B cell (primary cell): ENCODE results near the gene LCP1. TPM values are rescaled to one million over a fixed set of nuclear protein-coding genes. Genes with fewer than 3 reads are reported as not detected.

Experiments used
- ATAC-seq: fragments of 200-7000 bp; cut with Tn5 transposase; one replicate; pipeline ENCODE4 v1.10.0; 2021; ENCODE audit warnings: low read depth, mild to moderate bottlenecking, moderate number of reproducible peaks, moderate library complexity
- CTCF ChIA-PET: fragments of 350-600 bp; sonication (Branson Sonifier 250); formaldehyde crosslinking; loops from one replicate; lab custom pipeline; 2021; ENCODE audit warnings: antibody characterized with exemption, inconsistent platforms; lab: Charles Lee
- POLR2A ChIA-PET: fragments of 350-600 bp; sonication (Branson Sonifier 250); formaldehyde crosslinking; loops from one replicate; lab custom pipeline; 2021; ENCODE audit warnings: antibody characterized with exemption; lab: Charles Lee
- DNase-seq: peaks from one replicate; pipeline ENCODE4 v3.0.0; 2013
- H2AFZ ChIP-seq: 2 replicates; pipeline ENCODE4 v1.6.1; 2012; ENCODE audit warnings: mild to moderate bottlenecking, low read depth, low read length; ENCODE audit not compliant: insufficient read depth, poor library complexity, severe bottlenecking
- H3K27ac ChIP-seq, 2 donors: 1 replicate in 1 of 2; 2 replicates in 1 of 2; pipeline ENCODE4 v1.5.1; 2012 to 2013; ENCODE audit warnings: low read length in 2 of 2, mild to moderate bottlenecking in 2 of 2, moderate library complexity in 1 of 2
- H3K27me3 ChIP-seq, 4 experiments: fragments of 200-600 bp in 1 of 4; sonication (generic) in 1 of 4; replicated peaks in 1 of 4; 1 replicate in 2 of 4; 2 replicates in 2 of 4; pipeline versions ENCODE4 v1.6.1 to v1.7.0; 2013 to 2016; ENCODE audit warnings: low read length in 3 of 4, mild to moderate bottlenecking in 2 of 4, mixed read lengths in 1 of 4, moderate library complexity in 1 of 4; ENCODE audit not compliant: insufficient read depth in 4 of 4, control insufficient read depth in 3 of 4; ENCODE audit errors: control extremely low read depth in 1 of 4
- H3K36me3 ChIP-seq, 2 experiments: replicated peaks in 1 of 2; 1 replicate in 1 of 2; 2 replicates in 1 of 2; pipeline versions ENCODE4 v1.6.1 to v1.7.1; 2013; ENCODE audit warnings: low read length in 1 of 2; ENCODE audit not compliant: insufficient read depth in 2 of 2, control insufficient read depth in 1 of 2; ENCODE audit errors: control extremely low read depth in 1 of 2, extremely low read depth in 1 of 2
- H3K4me1 ChIP-seq, 2 donors: fragments of 200-600 bp in 1 of 2; sonication (generic) in 1 of 2; 1 replicate in 1 of 2; 2 replicates in 1 of 2; pipeline versions ENCODE4 v1.5.1 to v1.6.1; 2013 to 2017; ENCODE audit warnings: low read length in 2 of 2; ENCODE audit not compliant: control insufficient read depth in 2 of 2, insufficient read depth in 2 of 2
- H3K4me2 ChIP-seq: replicated peaks from 2 replicates; pipeline ENCODE3; 2012; ENCODE audit warnings: mild to moderate bottlenecking, low read depth, low read length; ENCODE audit not compliant: poor library complexity, severe bottlenecking
- H3K4me3 ChIP-seq, 5 experiments: fragments of 200-600 bp in 1 of 5; sonication (generic) in 1 of 5; 1 replicate in 3 of 5; 2 replicates in 2 of 5; pipeline versions ENCODE4 v1.5.1 to v1.7.0; 2011 to 2016; ENCODE audit warnings: low read length in 4 of 5, mild to moderate bottlenecking in 4 of 5, low read depth in 2 of 5, control low read depth in 1 of 5, moderate library complexity in 1 of 5; ENCODE audit not compliant: insufficient read depth in 1 of 5; ENCODE audit errors: control extremely low read depth in 1 of 5, extremely low read depth in 1 of 5
- H3K79me2 ChIP-seq: fragments of 200-600 bp; sonication (generic); one replicate; pipeline ENCODE4 v1.6.0; 2016; ENCODE audit warnings: low read length; ENCODE audit not compliant: control insufficient read depth, insufficient read depth
- H3K9ac ChIP-seq: fragments of 200-600 bp; sonication (generic); 2 replicates; pipeline ENCODE4 v1.6.1; 2017; ENCODE audit warnings: mild to moderate bottlenecking, low read length, moderate library complexity
- H3K9me3 ChIP-seq, 3 donors: one replicate each; pipeline versions ENCODE4 v1.6.1 to v1.7.1; 2013; ENCODE audit warnings: low read length in 2 of 3; ENCODE audit not compliant: control insufficient read depth in 2 of 3, insufficient read depth in 1 of 3; ENCODE audit errors: control extremely low read depth in 1 of 3
- H4K20me1 ChIP-seq: 2 replicates; pipeline ENCODE4 v1.6.0; 2012; ENCODE audit warnings: mild to moderate bottlenecking, low read length; ENCODE audit not compliant: insufficient read depth, control insufficient read depth, poor library complexity, severe bottlenecking
- H3K27ac Mint-ChIP-seq: one replicate; pipeline ENCODE4 v1.8.0; 2021; ENCODE audit warnings: mixed read lengths
- H3K27me3 Mint-ChIP-seq: one replicate; pipeline ENCODE4 v1.8.0; 2021; ENCODE audit warnings: mixed read lengths
- H3K4me1 Mint-ChIP-seq: one replicate; pipeline ENCODE4 v1.8.0; 2021; ENCODE audit warnings: mixed read lengths
- H3K4me3 Mint-ChIP-seq: one replicate; pipeline ENCODE4 v1.8.0; 2021; ENCODE audit warnings: mixed read lengths
- H3K9me3 Mint-ChIP-seq: one replicate; pipeline ENCODE4 v1.8.0; 2022; ENCODE audit warnings: mixed read lengths; ENCODE audit not compliant: insufficient read depth
- CTCF ChIP-seq: fragments of 200-600 bp; IDR thresholded peaks from one replicate; pipeline ENCODE4 v1.8.0; 2022; ENCODE audit warnings: antibody characterized with exemption, mild to moderate bottlenecking
- EZH2 ChIP-seq: IDR thresholded peaks from 2 replicates; pipeline ENCODE4 v1.6.1; 2012; ENCODE audit warnings: borderline replicate concordance, low read depth, mild to moderate bottlenecking, moderate library complexity, low read length; ENCODE audit not compliant: insufficient read depth, poor library complexity, severe bottlenecking
- WGBS: methylation state at CpG from one replicate; pipeline ENCODE4 v1.1.5; 2013; ENCODE audit warnings: missing lambda C conversion rate; ENCODE audit not compliant: insufficient coverage; 5-methylcytosine and 5-hydroxymethylcytosine counted together
- intact Hi-C: fragments of 100-400 bp; cut with micrococcal nuclease; formaldehyde crosslinking; loops from one replicate; pipeline ENCODE4 v1.10.0; 2022
- polyA plus RNA-seq: library from polyadenylated mRNA; depleted of rRNA; stranded (reverse); fragments of >200 nt; gene quantifications from 2 replicates; pipeline ENCODE4 v1.2.3, GENCODE V29; 2012
- total RNA-seq, 2 donors: library from RNA; stranded (reverse); fragments of 120-200 nt in 1 of 2; gene quantifications; 1 replicate in 1 of 2; 2 replicates in 1 of 2; pipeline versions ENCODE4 v1.2.3 to v1.2.4, GENCODE V29; 2013 to 2022

Gene LCP1
- total and polyA plus RNA-seq, 2 donors (not counting 1 experiment from before 2014, with no cell fraction given), result 151 to 243 TPM

GRCh38 chr13:46179969-46180763 is 1.8 kb downstream of the LCP1 start:
- peaks cover 96% of the 10 kb centered on the region for H3K79me2 ChIP-seq
- ATAC-seq (no peak), DNase-seq (no peak)
- Mint-ChIP-seq H3K27me3 (no peaks in the 10 kb centered on the region), H3K4me1 (peaks cover 76% of the 10 kb centered on the region), H3K4me3 (peak overlapping the region; percentile 98), H3K9me3 (no peaks in the 10 kb centered on the region), H3K27ac (peak overlapping the region; percentile 87)
- WGBS, result no CpG with 5 or more reads among the region's 5 CpGs
- TF ChIP-seq EZH2 (no peak), CTCF (no peak)
- H3K27ac ChIP-seq, result peak overlapping the region; percentile 79 to 91
- H3K4me3 ChIP-seq, result peak overlapping the region; percentile 81 to 99 (median 95)
- peaks cover 21% of the 10 kb centered on the region for H4K20me1 ChIP-seq
- POLR2A ChIA-PET, result interaction anchor here (0.6 kb wide), 1 partner anchor 18 kb away, joined by 3 read pairs; no protein-coding TSS in a partner anchor
- H3K4me2 ChIP-seq, result peak overlapping the region; percentile 90
- H2AFZ ChIP-seq, result no peak overlapping the region
- CTCF ChIA-PET, result interaction anchor here (1.4 to 17.4 kb wide), 4 partner anchors 8 to 20 kb away, joined by 4 to 225 read pairs (median 14); no protein-coding TSS in a partner anchor
- intact Hi-C loops, result loop anchor here (5.0 to 10.0 kb wide), 8 partner anchors 33 to 1263 kb away; partner anchors contain the start of genes ESD, LRCH1 and SLC25A30
- peak overlapping the region; percentile 92 for H3K9ac ChIP-seq
- H3K36me3 ChIP-seq, result peaks cover 0 to 3% of the 10 kb centered on the region in 2 experiments
- no peaks in the 10 kb centered on the region for H3K27me3 ChIP-seq
- H3K9me3 ChIP-seq, result no peaks in the 10 kb centered on the region
- peaks cover 61% of the 10 kb centered on the region in 2 donors for H3K4me1 ChIP-seq

- peaks cover 65% of the 10 kb centered on the region in 2 donors for H3K4me1 ChIP-seq
- intact Hi-C loops, result loop anchor here (5.0 to 10.0 kb wide), 2 partner anchors 415 to 1262 kb away; no protein-coding TSS in a partner anchor
Measured at GRCh38 chr13:46179491-46179908, 2.5 kb downstream of the LCP1 start.

More at GRCh38 chr13:46179491-46179908, 2.5 kb downstream of the LCP1 start:
- H3K27ac ChIP-seq, result peak overlapping the region; percentile 79 to 91
- no peaks in the 10 kb centered on the region for H3K27me3 Mint-ChIP-seq
- peak overlapping the region; percentile 81 to 99 (median 95) for H3K4me3 ChIP-seq
- peaks cover 76% of the 10 kb centered on the region for H3K4me1 Mint-ChIP-seq
- H3K36me3 ChIP-seq, result peaks cover 0 to 3% of the 10 kb centered on the region in 2 experiments
- H3K4me2 ChIP-seq, result peak overlapping the region; percentile 90
- DNase-seq (peak; percentile 82), ATAC-seq (peak; percentile 23)
- no peak for TF ChIP-seq CTCF
- TF ChIP-seq EZH2, result no peak
- H3K79me2 ChIP-seq, result peaks cover 96% of the 10 kb centered on the region
- peak overlapping the region; percentile 92 for H3K9ac ChIP-seq
- no peaks in the 10 kb centered on the region for H3K9me3 ChIP-seq
- H2AFZ ChIP-seq, result no peak overlapping the region
- no peaks in the 10 kb centered on the region for H3K27me3 ChIP-seq
- POLR2A ChIA-PET, result no interaction called here
- H4K20me1 ChIP-seq, result peaks cover 27% of the 10 kb centered on the region
- H3K27ac Mint-ChIP-seq, result peak overlapping the region; percentile 87
- H3K9me3 Mint-ChIP-seq, result no peaks in the 10 kb centered on the region
- peak overlapping the region; percentile 98 for H3K4me3 Mint-ChIP-seq
- CTCF ChIA-PET, result interaction anchor here (1.1 to 17.4 kb wide), 5 partner anchors 8 to 20 kb away, joined by 4 to 225 read pairs (median 10); no protein-coding TSS in a partner anchor
- 0% methylated on average over 2 of the region's 3 CpGs for WGBS
